HL-60/S4 treated with phorbol 12-myristate 13-acetate at 8.2 ng/mL for 4 days and 3 days (cell line): ENCODE data around the gene RAD50.

Experiments used
- in situ Hi-C: fragments of 300-500 bp; cut with MboI; formaldehyde crosslinking; loops from 2 replicates; pipeline ENCODE4 v1.15.0; 2022; ENCODE audit warnings: low sequenced_read_pairs

Gene RAD50

DNA sequence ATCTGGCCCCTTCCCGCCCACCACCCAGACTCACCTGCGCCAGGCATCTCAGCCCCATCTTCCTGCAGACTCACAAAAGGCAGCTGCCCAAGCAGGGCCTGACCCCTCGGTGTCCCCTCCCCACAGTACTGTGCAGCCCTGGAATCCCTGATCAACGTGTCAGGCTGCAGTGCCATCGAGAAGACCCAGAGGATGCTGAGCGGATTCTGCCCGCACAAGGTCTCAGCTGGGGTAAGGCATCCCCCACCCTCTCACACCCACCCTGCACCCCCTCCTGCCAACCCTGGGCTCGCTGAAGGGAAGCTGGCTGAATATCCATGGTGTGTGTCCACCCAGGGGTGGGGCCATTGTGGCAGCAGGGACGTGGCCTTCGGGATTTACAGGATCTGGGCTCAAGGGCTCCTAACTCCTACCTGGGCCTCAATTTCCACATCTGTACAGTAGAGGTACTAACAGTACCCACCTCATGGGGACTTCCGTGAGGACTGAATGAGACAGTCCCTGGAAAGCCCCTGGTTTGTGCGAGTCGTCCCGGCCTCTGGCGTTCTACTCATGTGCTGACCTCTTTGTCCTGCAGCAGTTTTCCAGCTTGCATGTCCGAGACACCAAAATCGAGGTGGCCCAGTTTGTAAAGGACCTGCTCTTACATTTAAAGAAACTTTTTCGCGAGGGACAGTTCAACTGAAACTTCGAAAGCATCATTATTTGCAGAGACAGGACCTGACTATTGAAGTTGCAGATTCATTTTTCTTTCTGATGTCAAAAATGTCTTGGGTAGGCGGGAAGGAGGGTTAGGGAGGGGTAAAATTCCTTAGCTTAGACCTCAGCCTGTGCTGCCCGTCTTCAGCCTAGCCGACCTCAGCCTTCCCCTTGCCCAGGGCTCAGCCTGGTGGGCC lies 103.1 kb downstream of the RAD50 start:
- in situ Hi-C loops = no loop called here

GRCh38 chr5:132661231-132662003 lies 104.6 kb downstream of the RAD50 start:
- in situ Hi-C loops = no loop called here

DNA sequence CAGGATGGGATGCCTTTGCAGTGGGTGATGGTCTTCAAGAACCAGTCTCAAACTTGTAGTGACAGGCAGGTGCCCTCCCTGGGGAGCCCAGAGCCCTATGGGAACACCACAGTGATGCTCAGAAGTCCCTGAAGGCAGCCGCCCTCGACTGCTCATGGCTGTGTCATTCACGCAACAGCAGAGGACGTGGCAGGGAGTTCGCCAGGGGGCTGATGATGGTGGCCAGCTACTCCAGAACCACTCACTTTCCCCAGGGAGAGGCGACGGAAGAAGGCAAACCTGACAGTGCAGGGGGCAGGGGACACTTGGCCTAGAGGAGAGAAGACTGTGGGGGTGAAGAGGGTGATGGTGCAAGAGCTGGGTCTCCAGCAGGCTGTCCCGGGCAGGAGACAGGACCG lies 105.2 kb downstream of the RAD50 start:
- in situ Hi-C loops = no loop called here

DNA sequence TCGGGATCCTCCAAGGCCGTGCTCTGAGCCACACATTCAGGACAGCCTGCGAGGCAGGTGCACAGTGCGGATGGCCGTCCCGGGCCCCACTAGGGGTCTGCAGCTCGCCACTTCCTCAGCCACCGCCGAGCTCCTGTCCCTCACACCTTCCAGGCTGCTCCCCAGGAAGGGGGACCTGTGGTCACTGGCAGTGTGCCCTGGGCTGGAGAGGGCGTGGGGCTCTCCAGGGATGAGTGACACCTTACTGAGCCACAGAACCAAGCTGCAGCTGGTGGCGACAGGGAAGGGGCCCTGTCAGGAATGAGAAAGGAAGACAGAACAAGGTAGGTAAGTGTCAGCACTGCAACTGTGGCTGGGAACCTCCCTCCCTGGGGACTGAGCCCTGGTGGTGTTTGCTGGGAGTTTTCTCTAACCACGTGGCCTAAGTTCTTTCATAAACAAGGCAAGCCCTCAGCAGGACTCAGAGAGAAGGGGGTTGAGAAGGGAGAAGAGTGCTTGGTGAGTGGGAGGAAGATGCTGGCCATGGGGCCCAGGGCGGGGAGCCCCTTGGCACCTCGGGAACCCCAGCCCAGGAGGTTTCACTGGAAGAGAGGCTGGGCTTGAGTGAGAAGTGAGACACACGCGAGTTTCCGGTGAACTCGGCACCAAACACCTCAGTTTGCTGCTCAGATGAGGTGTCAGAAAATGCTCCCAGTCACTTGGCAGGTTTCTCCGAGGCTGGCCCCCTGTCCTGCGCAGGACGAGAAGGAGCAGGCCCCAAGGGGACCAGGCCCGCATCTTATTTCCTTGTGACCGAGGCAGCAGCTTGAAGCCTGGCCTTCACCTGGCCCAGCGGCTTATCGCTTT lies 106.4 kb downstream of the RAD50 start:
- in situ Hi-C loops = no loop called here

GRCh38 chr5:132663771-132664695 lies 107.3 kb downstream of the RAD50 start:
- in situ Hi-C loops = no loop called here

- in situ Hi-C loops = no loop called here
Observed at GRCh38 chr5:132664696-132665209, 108.0 kb downstream of the RAD50 start.

- in situ Hi-C loops = no loop called here
Observed at GRCh38 chr5:132665574-132666080, 108.8 kb downstream of the RAD50 start.

GRCh38 chr5:132666310-132667123 lies 109.7 kb downstream of the RAD50 start:
- in situ Hi-C loops = no loop called here

DNA sequence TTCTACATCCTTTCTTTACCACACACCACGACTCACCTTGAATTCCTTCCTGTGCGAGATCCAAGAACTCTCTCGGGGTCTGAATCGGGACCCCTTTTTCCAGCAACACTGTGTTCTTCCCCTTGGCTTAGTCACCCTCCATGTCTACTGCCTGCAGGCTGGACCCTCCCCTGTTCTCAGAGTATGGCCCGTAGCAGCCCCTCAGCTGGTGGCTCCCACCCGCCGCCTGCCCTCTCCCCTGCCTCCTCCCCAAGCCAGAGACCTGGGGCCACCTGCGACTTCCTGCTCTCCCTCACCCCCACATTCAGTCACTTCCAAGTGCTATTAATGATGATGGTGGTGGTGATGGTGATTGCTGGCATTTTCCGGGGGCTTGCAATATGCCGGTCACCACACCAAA lies 110.5 kb downstream of the RAD50 start:
- in situ Hi-C loops = no loop called here

DNA sequence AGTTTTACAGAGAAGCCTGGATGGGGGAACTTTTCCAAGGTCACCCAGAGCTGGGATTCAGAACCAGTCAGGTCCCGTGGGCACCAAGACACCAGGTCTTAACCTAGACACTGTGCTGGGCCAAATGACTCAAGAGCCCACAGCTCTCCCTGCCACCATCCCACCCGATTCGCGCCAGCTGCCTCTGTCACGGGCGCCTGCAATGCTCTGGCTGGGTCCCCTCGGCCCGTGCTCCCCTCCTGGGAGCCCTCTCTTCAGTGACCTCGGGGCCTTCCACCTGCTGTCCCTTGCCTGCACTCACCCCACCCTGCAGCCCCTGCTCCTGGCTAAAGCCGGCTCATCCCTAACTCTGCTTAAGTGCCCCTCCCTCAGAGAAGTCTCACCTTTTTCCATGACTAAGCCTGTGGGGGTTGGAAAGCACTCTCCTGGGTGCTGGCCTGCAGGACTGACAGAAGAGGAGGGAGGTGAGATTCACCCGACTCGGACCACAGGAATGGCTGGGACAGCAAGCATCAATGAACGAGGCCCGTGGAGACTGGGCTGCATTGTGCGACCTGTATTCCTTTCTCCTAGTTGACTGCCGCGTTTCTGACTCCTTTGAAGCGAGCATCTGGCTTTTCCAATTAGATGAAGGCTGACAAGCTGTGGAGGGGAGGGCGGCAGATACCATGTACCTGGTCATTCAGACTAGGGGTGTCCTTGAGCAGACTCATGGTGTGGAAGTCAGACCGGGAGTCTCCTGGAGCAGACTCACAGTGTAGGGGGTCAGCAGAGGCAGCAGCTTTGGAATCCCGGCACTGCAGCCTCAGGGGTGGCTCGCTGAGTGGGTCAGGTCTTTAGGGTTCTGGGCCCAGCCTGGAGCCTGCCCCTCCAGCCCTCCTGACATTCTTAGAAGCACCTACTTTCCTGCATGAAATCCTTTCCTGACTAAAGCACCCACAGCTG lies 111.3 kb downstream of the RAD50 start:
- in situ Hi-C loops = no loop called here

DNA sequence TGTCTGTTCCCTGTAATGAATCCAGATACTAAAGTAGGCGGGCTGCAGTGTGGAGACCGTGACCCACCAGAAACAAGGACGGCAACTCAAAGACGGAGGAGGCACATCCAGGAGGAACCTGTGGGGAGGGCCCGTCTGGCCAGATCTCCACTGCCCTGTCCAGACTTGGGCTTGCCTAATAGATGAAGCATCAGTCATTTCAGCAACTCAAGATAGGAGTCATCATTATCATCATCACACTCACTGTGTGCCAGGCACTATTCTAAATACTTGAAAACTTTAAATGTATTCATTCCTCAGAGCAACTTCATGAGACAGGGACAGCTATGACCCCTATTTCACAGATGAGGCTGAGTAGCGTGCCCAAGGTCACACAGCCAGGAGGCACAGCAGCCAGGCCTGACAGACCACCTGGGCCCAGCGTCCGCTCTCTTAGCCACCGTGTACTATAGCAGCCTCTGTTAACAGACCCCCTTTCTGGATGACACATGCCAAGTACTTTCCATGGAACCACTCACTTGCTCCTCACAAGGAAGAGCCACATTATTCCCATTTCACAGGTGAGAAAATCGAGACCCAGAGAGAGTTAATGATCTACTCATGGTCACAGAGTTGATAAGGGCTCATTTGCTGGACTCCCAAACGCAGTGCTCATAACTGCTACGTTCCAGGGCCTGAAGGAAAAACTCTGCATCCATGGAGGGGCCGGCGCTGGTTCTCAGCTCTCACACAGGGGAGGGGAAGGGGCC lies 112.1 kb downstream of the RAD50 start:
- in situ Hi-C loops = no loop called here

DNA sequence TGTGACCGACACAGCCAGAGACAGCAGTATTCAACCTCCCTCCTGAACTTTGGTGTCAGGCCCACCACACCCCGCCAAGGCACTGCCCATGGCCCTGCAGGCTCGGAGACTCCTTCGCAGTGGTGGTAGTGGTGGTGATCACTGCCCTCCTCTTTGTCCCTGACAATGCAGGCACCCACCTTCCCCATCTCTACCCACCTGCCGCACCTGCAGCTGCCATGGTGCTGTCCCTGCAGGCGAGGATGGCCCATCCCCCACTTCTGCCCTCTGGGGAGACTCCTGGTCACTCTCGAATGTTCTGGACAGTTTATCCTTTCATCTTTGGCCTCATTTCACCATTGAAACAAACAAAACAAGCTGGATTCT lies 112.7 kb downstream of the RAD50 start:
- in situ Hi-C loops = no loop called here

DNA sequence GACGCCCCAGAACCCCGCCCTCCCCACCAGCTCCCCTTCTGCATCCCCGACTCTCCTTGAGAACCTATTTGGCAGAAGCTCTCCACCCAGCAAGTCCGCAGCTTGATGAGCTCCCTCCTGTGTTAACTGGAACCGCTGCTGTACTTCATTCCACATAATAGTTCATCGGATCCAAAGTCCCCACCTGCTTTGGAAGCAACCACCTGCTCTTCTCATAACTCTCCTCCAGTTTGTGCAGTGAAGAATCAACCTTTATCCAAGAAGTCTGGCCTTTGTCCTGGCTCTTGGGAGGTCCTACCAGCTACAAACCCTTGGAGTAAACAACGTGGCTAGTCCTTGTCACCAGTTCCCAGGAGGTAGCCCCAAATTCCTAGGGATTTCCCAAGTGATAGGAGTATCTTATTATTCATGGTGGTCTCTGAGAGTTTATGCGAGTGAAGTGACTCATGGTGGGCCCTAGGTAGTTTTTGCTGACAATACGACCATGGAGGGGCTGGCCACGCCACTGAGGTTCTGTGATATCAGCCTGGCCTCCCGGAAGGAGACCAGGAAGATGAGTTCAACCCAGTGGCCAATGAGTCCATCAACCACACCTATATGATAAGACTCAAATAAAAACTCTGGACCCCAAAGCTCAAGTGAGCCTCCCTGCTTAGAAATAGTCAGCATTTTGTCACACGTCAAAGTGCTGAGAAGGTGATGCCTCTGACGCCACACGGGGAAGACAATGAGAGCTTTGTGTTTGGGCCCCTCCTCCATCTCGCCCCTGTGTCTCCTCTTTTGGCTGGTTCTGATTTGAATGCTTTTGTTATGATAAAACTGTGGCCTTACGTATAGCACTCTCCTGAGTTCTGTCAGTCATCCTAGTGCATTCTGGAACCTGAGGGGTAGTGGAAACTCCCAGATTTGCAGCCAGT lies 113.4 kb downstream of the RAD50 start:
- in situ Hi-C loops = no loop called here

DNA sequence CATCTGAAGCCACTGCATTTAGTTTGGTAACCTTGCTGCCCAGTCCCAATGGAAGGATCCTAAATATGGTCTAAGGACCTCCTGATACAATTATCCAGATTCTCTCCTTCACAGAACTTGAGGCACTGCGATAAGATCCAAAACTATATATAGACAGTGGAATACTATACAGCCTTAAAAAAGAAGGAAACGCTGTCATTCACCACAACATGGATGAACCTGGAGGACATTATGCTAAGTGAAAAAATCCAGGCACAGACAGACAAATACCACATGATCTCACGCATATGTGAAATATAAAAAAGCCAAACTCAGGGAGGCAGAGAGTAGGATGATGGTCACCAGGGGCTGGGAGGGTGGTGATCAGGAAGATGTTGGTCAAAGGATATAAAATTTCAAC lies 114.2 kb downstream of the RAD50 start:
- in situ Hi-C loops = no loop called here

DNA sequence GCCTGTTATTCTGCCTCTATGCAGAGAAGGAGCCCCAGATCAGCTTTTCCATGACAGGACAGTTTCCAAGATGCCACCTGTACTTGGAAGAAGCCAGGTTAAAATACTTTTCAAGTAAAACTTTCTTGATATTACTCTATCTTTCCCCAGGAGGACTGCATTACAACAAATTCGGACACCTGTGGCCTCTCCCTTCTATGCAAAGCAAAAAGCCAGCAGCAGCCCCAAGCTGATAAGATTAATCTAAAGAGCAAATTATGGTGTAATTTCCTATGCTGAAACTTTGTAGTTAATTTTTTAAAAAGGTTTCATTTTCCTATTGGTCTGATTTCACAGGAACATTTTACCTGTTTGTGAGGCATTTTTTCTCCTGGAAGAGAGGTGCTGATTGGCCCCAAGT lies 116.7 kb downstream of the RAD50 start:
- in situ Hi-C loops = no loop called here
